Measurements from ENCODE around the gene RGPD3.
"Not testable (repeated sequence)": the region's sequence is repeated elsewhere in the genome, so short reads cannot be mapped to it uniquely, and the experiment has no call there.

GRCh38 chr2:106508660-106509373 lies 40.6 kb upstream of the RGPD3 start:
- TF ChIP-seq CTCF (conservative IDR thresholded peaks at IDR 0.05 in 1 of 2, IDR thresholded peaks at IDR 0.05 in 1 of 2; ENCODE audit: extremely low read depth in 1 of 2, insufficient read depth in 1 of 2, low read depth in 1 of 2, low read length in 2 of 2); EZH2 (IDR thresholded peaks at IDR 0.05; ENCODE audit: borderline replicate concordance, low read length): not testable (repeated sequence)
